Measurements from ENCODE around the gene ATP8B4.

The ATP8B4 gene

DNA sequence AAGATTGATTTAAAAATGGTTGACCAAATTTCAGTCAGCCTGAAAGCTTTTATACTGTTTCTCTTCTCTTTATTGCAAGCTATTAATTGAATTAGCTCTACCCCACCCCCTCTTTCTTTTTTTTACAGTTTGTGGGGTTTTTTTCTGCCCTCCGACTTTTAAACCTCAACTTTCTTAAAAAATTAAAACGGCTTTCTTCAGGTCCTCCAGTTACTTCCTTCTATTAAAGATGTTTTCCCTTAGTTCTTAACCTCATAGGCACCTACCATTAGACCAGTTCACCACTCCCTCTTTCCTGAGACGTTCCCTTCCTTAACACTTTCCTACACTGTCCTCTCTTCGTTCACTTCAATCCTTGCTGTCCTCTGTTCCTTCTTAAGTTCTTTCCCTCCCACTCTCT lies 52.4 kb downstream of the ATP8B4 start:
- Histone ChIP-seq H3K9me3 (ENCODE audit: low read length) (no peaks in the 10 kb centered on the region), H3K9ac (ENCODE audit: low read length) (no peak overlapping the region), H3K4me2 (ENCODE audit: low read length) (no peak overlapping the region), H2AFZ (ENCODE audit: low read length) (no peak overlapping the region), H3K36me3 (ENCODE audit: insufficient read depth, low read length) (no peaks in the 10 kb centered on the region), H3K4me1 (ENCODE audit: insufficient read depth, low read length, severe bottlenecking) (no peaks in the 10 kb centered on the region), H3K4me3 (ENCODE audit: low read depth, low read length, poor library complexity, severe bottlenecking) (no peak overlapping the region), H3K27ac (ENCODE audit: low read depth, low read length, poor library complexity, severe bottlenecking) (no peak overlapping the region), H4K20me1 (ENCODE audit: insufficient read depth, low read length) (no peaks in the 10 kb centered on the region), H3F3A (ENCODE audit: insufficient read depth, low read length) (no peaks in the 10 kb centered on the region), H3K79me2 (ENCODE audit: insufficient read depth, low read length) (no peaks in the 10 kb centered on the region), H3K9me2 (ENCODE audit: low read depth, low read length) (no peaks in the 10 kb centered on the region), H3K27me3 (ENCODE audit: insufficient read depth, low read length) (no peaks in the 10 kb centered on the region)
- TF ChIP-seq EZH2 (IDR thresholded peaks at IDR 0.05; ENCODE audit: borderline replicate concordance, low read length), result no peak
- TF ChIP-seq, protein P1, sequence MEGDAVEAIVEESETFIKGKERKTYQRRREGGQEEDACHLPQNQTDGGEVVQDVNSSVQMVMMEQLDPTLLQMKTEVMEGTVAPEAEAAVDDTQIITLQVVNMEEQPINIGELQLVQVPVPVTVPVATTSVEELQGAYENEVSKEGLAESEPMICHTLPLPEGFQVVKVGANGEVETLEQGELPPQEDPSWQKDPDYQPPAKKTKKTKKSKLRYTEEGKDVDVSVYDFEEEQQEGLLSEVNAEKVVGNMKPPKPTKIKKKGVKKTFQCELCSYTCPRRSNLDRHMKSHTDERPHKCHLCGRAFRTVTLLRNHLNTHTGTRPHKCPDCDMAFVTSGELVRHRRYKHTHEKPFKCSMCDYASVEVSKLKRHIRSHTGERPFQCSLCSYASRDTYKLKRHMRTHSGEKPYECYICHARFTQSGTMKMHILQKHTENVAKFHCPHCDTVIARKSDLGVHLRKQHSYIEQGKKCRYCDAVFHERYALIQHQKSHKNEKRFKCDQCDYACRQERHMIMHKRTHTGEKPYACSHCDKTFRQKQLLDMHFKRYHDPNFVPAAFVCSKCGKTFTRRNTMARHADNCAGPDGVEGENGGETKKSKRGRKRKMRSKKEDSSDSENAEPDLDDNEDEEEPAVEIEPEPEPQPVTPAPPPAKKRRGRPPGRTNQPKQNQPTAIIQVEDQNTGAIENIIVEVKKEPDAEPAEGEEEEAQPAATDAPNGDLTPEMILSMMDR (IDR thresholded peaks at IDR 0.05; ENCODE audit: low read length), result no peak

DNA sequence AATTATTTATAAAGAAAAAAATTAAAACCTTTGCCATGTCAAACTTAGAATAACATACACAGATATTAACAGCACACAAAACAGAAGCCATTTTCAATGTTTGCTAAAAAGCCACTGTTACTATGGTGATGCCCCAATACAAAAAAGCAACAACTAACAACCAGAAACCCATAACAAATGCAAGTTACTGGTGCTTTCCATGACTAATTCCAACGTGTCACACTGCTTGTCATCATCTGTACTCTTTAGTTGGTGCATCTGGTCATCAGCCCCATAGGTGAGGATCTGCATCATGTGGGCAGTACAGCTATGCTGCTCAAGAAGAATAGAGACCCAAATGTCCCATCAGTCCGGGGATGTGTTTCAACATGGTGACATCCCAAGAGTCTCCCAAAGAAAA lies 52.8 kb downstream of the ATP8B4 start:
- no peak overlapping the region for H3K4me2 ChIP-seq (ENCODE audit: low read length)
- H3K79me2 ChIP-seq (ENCODE audit: insufficient read depth, low read length), result no peaks in the 10 kb centered on the region
- no peaks in the 10 kb centered on the region for H3F3A ChIP-seq (ENCODE audit: insufficient read depth, low read length)
- no peaks in the 10 kb centered on the region for H3K4me1 ChIP-seq (ENCODE audit: insufficient read depth, low read length, severe bottlenecking)
- no peak overlapping the region for H3K9ac ChIP-seq (ENCODE audit: low read length)
- H3K27ac ChIP-seq (ENCODE audit: low read depth, low read length, poor library complexity, severe bottlenecking), result no peak overlapping the region
- no peaks in the 10 kb centered on the region for H3K27me3 ChIP-seq (ENCODE audit: insufficient read depth, low read length)
- H3K9me3 ChIP-seq (ENCODE audit: low read length), result no peaks in the 10 kb centered on the region
- TF ChIP-seq, protein P1 (IDR thresholded peaks at IDR 0.05; ENCODE audit: low read length), result no peak
- no peak for TF ChIP-seq EZH2 (IDR thresholded peaks at IDR 0.05; ENCODE audit: borderline replicate concordance, low read length)
- no peak overlapping the region for H2AFZ ChIP-seq (ENCODE audit: low read length)
- no peaks in the 10 kb centered on the region for H4K20me1 ChIP-seq (ENCODE audit: insufficient read depth, low read length)
- no peak overlapping the region for H3K4me3 ChIP-seq (ENCODE audit: low read depth, low read length, poor library complexity, severe bottlenecking)
- H3K9me2 ChIP-seq (ENCODE audit: low read depth, low read length), result no peaks in the 10 kb centered on the region
- no peaks in the 10 kb centered on the region for H3K36me3 ChIP-seq (ENCODE audit: insufficient read depth, low read length)

DNA sequence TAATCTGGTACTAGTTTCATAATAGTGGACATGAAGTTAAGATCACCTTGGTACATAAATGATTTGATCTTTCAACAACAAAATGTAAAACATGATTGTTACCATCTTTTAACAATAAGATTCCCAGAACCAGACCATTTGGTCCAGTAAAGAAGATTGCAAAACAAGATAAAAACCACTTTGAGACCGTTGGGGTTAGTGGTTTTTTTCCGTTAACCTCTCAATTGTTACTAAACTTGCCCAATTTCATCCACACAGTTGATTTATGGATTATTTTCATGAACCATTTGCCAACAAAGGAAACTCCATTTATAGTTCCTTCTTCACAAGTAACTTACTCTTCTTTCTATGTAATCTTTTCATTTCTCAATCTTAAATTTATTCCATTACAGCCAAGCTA lies 53.8 kb downstream of the ATP8B4 start:
- Histone ChIP-seq H3K4me1 (ENCODE audit: insufficient read depth, low read length, severe bottlenecking) (no peaks in the 10 kb centered on the region), H3K27ac (ENCODE audit: low read depth, low read length, poor library complexity, severe bottlenecking) (no peak overlapping the region), H3F3A (ENCODE audit: insufficient read depth, low read length) (no peaks in the 10 kb centered on the region), H4K20me1 (ENCODE audit: insufficient read depth, low read length) (no peaks in the 10 kb centered on the region), H3K79me2 (ENCODE audit: insufficient read depth, low read length) (no peaks in the 10 kb centered on the region), H3K4me3 (ENCODE audit: low read depth, low read length, poor library complexity, severe bottlenecking) (no peak overlapping the region), H3K9ac (ENCODE audit: low read length) (no peak overlapping the region), H2AFZ (ENCODE audit: low read length) (no peak overlapping the region), H3K4me2 (ENCODE audit: low read length) (no peak overlapping the region), H3K27me3 (ENCODE audit: insufficient read depth, low read length) (no peaks in the 10 kb centered on the region), H3K9me2 (ENCODE audit: low read depth, low read length) (no peaks in the 10 kb centered on the region), H3K9me3 (ENCODE audit: low read length) (no peaks in the 10 kb centered on the region), H3K36me3 (ENCODE audit: insufficient read depth, low read length) (no peaks in the 10 kb centered on the region)
- TF ChIP-seq, protein P1 (IDR thresholded peaks at IDR 0.05; ENCODE audit: low read length), result no peak
- TF ChIP-seq EZH2 (IDR thresholded peaks at IDR 0.05; ENCODE audit: borderline replicate concordance, low read length), result no peak
